Osteocyte (in vitro differentiated cells): ENCODE results near the gene NUDT16. TPM values are rescaled to one million over a fixed set of nuclear protein-coding genes. Genes with fewer than 3 reads are reported as not detected.
"Not testable (repeated sequence)": the region's sequence is repeated elsewhere in the genome, so short reads cannot be mapped to it uniquely, and the experiment has no call there.

Source experiments
- DNase-seq: peaks from one replicate; pipeline ENCODE4 v3.0.0; 2021; ENCODE audit warnings: mixed read lengths; ENCODE audit not compliant: unreplicated experiment; ENCODE audit errors: extremely low spot score
- H3K27ac Mint-ChIP-seq: one replicate; pipeline ENCODE4 v1.8.0; 2021; ENCODE audit warnings: mild to moderate bottlenecking, mixed read lengths; ENCODE audit not compliant: unreplicated experiment
- H3K27me3 Mint-ChIP-seq: one replicate; pipeline ENCODE4 v1.8.0; 2021; ENCODE audit warnings: mixed read lengths; ENCODE audit not compliant: unreplicated experiment
- H3K36me3 Mint-ChIP-seq: one replicate; pipeline ENCODE4 v1.8.0; 2021; ENCODE audit warnings: mixed read lengths; ENCODE audit not compliant: unreplicated experiment
- H3K4me1 Mint-ChIP-seq: one replicate; pipeline ENCODE4 v1.8.0; 2021; ENCODE audit warnings: mixed read lengths; ENCODE audit not compliant: unreplicated experiment
- H3K4me3 Mint-ChIP-seq: one replicate; pipeline ENCODE4 v1.8.0; 2021; ENCODE audit warnings: mild to moderate bottlenecking, moderate library complexity, mixed read lengths; ENCODE audit not compliant: unreplicated experiment
- H3K9me3 Mint-ChIP-seq: one replicate; pipeline ENCODE4 v1.8.0; 2021; ENCODE audit warnings: mixed read lengths; ENCODE audit not compliant: unreplicated experiment
- CTCF ChIP-seq: fragments of 200-600 bp; sonication (generic); IDR thresholded peaks from 2 replicates; pipeline ENCODE4 v1.5.0; 2021; ENCODE audit warnings: antibody characterized with exemption, mild to moderate bottlenecking, moderate library complexity
- total RNA-seq: library from RNA; stranded (reverse); gene quantifications from 2 replicates; pipeline ENCODE4 v1.2.1, GENCODE V29; 2021

Gene NUDT16
- total RNA-seq, 1 donor from 2014 or later = 16.4 TPM

GRCh38 chr3:131370935-131371687 is 10.5 kb upstream of the NUDT16 start:
- no peaks in the 10 kb centered on the region for H3K27me3 Mint-ChIP-seq
- no peak for DNase-seq
- H3K9me3 Mint-ChIP-seq = peaks cover under 1% of the 10 kb centered on the region
- H3K4me1 Mint-ChIP-seq = no peaks in the 10 kb centered on the region
- H3K4me3 Mint-ChIP-seq = no peak overlapping the region
- H3K36me3 Mint-ChIP-seq = peaks cover 15% of the 10 kb centered on the region
- no peak overlapping the region for H3K27ac Mint-ChIP-seq
- TF ChIP-seq CTCF = no peak

GRCh38 chr3:131371688-131372066 is 9.9 kb upstream of the NUDT16 start:
- Mint-ChIP-seq H3K9me3 (no peaks in the 10 kb centered on the region), H3K36me3 (peaks cover 15% of the 10 kb centered on the region), H3K4me3 (no peak overlapping the region), H3K27me3 (no peaks in the 10 kb centered on the region), H3K4me1 (no peaks in the 10 kb centered on the region), H3K27ac (no peak overlapping the region)
- DNase-seq = no peak
- no peak for TF ChIP-seq CTCF

DNA sequence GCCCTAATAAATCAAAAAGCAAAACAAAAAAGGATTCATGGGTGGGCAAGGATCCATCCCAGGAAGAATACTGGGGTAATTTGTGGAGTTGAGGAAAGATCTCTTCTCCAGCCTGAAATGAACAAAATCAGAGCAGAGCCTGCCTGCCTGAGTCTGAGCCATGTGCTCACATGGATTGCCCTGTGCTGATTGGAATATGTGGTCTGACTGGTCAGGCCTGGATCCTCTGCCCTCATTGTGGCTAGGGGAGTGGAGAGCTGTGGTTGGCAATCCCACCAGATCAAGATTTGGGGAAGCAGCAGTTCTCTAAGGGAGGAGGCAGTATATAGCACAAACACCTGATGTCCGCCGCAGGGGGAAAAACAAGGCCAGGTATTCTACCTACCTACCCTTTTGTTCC is 6.8 kb upstream of the NUDT16 start:
- Mint-ChIP-seq H3K4me1 (peaks cover 4% of the 10 kb centered on the region), H3K27me3 (no peaks in the 10 kb centered on the region), H3K27ac (no peak overlapping the region), H3K9me3 (peaks cover 3% of the 10 kb centered on the region), H3K4me3 (no peak overlapping the region), H3K36me3 (peaks cover 19% of the 10 kb centered on the region)
- no peak for DNase-seq
- TF ChIP-seq CTCF = no peak

- H3K27me3 Mint-ChIP-seq, DNase-seq, H3K9me3 Mint-ChIP-seq: not testable (repeated sequence)
- Mint-ChIP-seq H3K27ac (peak overlapping the region; percentile 98), H3K36me3 (peaks cover 23% of the 10 kb centered on the region), H3K4me3 (peak overlapping the region; percentile 98), H3K4me1 (peaks cover 19% of the 10 kb centered on the region)
Observed at GRCh38 chr3:131380821-131381444, 641 bp upstream of the NUDT16 start.

GRCh38 chr3:131386429-131387165 is 5.0 kb downstream of the NUDT16 start:
- peaks cover 24% of the 10 kb centered on the region for H3K36me3 Mint-ChIP-seq
- no peak overlapping the region for H3K27ac Mint-ChIP-seq
- H3K27me3 Mint-ChIP-seq = no peaks in the 10 kb centered on the region
- peaks cover 6% of the 10 kb centered on the region for H3K4me1 Mint-ChIP-seq
- no peak overlapping the region for H3K4me3 Mint-ChIP-seq
- no peak for DNase-seq
- no peaks in the 10 kb centered on the region for H3K9me3 Mint-ChIP-seq
- TF ChIP-seq CTCF = no peak
